Large intestine (tissue), 3 donors: ENCODE data around the gene FAM221A. TPM values are rescaled to one million over a fixed set of nuclear protein-coding genes. Genes with fewer than 3 reads are reported as not detected.
A peak's percentile ranks its signal among the peaks of the same experiment; 100 is the strongest.
"Not testable (repeated sequence)": the region's sequence is repeated elsewhere in the genome, so short reads cannot be mapped to it uniquely, and the experiment has no call there.

Experiments
- DNase-seq, 2 donors: peaks; one replicate each; pipeline versions ENCODE4 v3.0.0 to v3.0.0-alpha.2; 2013
- H3K27ac ChIP-seq: one replicate; pipeline ENCODE4 v1.5.1; 2013; ENCODE audit warnings: low read length
- H3K27me3 ChIP-seq: 2 replicates; pipeline ENCODE4 v1.6.1; 2013; ENCODE audit warnings: low read length; ENCODE audit not compliant: control insufficient read depth, insufficient read depth
- H3K36me3 ChIP-seq: 2 replicates; pipeline ENCODE4 v1.6.1; 2013; ENCODE audit warnings: low read length; ENCODE audit not compliant: control insufficient read depth, insufficient read depth
- H3K4me1 ChIP-seq: one replicate; pipeline ENCODE4 v1.6.1; 2013; ENCODE audit warnings: low read length; ENCODE audit not compliant: control insufficient read depth, insufficient read depth
- H3K4me3 ChIP-seq: one replicate; pipeline ENCODE4 v1.5.1; 2013; ENCODE audit warnings: low read length
- H3K9me3 ChIP-seq: one replicate; pipeline ENCODE4 v1.6.1; 2013; ENCODE audit warnings: mild to moderate bottlenecking, low read depth, low read length, moderate library complexity; ENCODE audit not compliant: control insufficient read depth
- WGBS: methylation state at CpG from one replicate; pipeline ENCODE4 v1.1.5; 2013; ENCODE audit warnings: low lambda C conversion rate; ENCODE audit not compliant: insufficient coverage; 5-methylcytosine and 5-hydroxymethylcytosine counted together
- polyA plus RNA-seq: library from polyadenylated mRNA; unstranded; fragments of 120-200 nt; gene quantifications from one replicate; pipeline ENCODE4 v1.2.1, GENCODE V29; 2013

Gene FAM221A
- polyA plus RNA-seq, 1 donor, result 12.5 TPM

DNA sequence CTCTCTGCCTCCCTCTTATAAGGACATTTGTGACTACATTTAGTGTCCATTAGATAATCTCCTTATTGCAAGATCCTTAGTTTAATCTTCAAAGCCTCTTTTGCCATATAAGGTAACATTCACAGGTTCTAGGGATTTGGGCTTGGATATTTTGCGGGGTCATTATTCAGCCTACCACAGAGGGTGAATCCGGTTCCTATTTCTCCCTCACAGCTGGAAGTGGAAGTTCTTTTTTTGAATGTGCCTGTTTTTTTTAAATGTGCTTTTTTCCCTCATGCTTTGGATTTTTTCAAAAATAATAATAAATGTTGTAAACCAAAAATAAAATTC, 17.1 kb upstream of the FAM221A start:
- Histone ChIP-seq H3K27me3 (no peaks in the 10 kb centered on the region), H3K27ac (no peak overlapping the region), H3K9me3 (peaks cover 6% of the 10 kb centered on the region), H3K36me3 (no peaks in the 10 kb centered on the region), H3K4me1 (no peaks in the 10 kb centered on the region), H3K4me3 (no peak overlapping the region)
- no peak for DNase-seq
- WGBS, result 100% methylated on average over 1 of the region's 2 CpGs

DNA sequence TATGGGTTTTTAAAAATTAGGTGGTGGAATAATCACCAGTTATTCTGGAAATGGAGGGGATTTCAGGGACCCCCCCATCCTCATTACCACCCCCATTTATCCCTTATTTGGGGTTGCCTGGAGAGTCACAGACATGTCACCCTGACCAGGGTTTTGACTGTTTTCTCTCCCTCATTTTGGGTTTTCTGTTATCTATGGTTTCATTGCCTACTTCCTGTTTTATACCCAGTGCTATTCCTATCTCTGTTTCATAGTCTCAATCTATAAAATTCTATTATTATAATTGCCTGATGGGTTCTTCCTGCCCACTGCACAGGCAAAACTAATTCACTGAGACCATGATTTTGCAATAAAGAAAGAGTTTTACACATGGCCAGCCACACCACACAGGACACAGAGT, 15.9 kb upstream of the FAM221A start:
- DNase-seq, result no peak
- Histone ChIP-seq H3K36me3 (no peaks in the 10 kb centered on the region), H3K27me3 (no peaks in the 10 kb centered on the region), H3K27ac (no peak overlapping the region), H3K4me1 (no peaks in the 10 kb centered on the region), H3K9me3 (no peaks in the 10 kb centered on the region), H3K4me3 (no peak overlapping the region)

DNA sequence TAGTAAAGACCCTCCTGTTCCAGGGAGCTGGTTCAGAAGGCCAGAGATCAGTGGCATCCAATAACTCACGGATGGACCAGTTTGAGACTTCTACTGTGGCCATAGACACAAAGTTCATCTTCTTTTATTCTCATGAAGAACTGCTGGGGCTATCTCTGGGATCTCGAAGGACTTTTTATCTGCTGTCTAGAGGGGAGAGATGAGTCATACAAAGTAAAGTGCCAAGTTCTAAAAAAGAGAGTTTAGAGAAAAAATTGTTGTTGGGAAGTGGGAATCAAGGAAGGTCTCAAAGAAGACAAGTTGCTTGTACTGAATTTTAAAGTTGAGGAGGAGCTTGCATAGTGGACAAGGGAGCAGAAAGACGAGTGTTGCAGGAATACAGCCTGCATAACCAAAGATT, 8.0 kb upstream of the FAM221A start:
- Histone ChIP-seq H3K9me3 (no peaks in the 10 kb centered on the region), H3K36me3 (no peaks in the 10 kb centered on the region), H3K4me1 (no peaks in the 10 kb centered on the region), H3K27me3 (no peaks in the 10 kb centered on the region), H3K4me3 (no peak overlapping the region), H3K27ac (no peak overlapping the region)
- WGBS, result 38% methylated on average over 1 of the region's 3 CpGs
- no peak for DNase-seq

DNA sequence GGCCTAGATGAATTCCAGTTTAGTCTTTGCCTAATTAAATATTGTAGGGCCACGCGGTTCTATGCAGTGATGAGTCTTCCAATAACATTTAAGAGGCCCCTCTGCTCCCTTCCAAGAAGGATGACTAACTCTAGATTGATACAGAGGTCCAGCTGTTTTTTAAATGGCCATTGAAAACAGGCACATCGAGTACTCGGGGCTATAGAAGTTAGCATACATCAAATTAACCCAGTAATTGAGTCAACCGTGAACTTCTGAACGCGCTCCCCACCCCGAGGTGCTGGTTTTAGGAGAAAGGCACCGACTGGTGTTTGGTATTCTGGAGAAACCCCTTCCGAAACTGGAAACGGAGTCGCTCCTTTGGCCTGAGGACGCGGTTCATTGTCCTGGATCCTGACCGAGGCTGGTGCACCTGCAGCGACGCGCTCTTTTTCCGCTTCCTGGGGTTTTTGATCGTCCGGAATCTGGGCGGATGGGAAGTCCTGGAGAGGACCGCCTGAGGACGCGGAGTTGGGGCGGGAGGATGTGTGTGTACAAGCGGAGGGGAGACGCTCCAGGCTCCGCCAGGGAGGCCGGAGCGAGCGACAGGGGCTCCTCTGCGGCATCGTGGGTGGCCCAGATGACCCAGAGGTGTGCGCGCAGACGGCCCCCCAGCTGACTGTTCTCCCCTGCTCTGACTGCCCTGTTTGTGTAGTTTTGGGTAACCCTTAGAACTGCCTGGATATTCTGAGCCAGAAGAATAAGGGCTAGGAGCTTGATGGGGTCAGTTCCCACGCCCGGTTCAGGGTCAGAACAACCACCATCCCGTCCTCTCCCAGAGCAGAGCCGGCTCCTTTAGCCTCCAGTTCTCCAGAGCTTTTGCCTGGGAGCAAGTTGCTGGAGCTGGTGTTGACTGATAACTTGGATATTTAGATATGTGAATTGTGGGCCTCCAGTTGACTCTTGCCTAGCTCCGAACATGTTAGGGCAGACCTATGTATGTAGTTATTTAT, 711 bp downstream of the FAM221A start:
- no CpG with 5 or more reads among the region's 42 CpGs for WGBS
- Histone ChIP-seq H3K36me3 (peaks cover 3% of the 10 kb centered on the region), H3K27me3 (no peaks in the 10 kb centered on the region), H3K27ac (peak overlapping the region; percentile 87), H3K4me1 (peaks cover 5% of the 10 kb centered on the region), H3K4me3 (peak overlapping the region; percentile 78), H3K9me3 (no peaks in the 10 kb centered on the region)
- DNase-seq, result peak; percentile 71 to 90

DNA sequence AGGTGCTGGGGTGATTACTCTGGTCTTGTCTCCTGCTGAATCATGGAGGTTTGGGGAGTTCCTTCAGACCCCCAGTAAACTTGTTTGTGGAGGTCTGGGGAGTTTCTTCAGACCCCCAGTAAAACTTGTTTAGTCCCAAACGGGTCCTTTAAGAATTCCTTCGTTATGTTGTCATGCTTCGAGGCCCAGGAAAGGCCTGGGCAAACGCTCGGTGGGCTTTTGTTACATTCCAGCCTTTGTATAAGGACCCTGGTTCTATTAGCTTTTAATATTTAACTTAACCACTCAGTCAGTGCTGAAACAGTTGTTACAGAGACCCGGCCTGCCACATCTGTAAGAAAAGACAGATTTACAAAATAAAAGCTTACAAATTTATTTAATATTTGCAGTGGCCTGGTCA, 4.0 kb downstream of the FAM221A start:
- H3K27ac ChIP-seq, H3K27me3 ChIP-seq, H3K9me3 ChIP-seq, H3K4me3 ChIP-seq, DNase-seq, H3K36me3 ChIP-seq, H3K4me1 ChIP-seq: not testable (repeated sequence)
- WGBS, result no CpG with 5 or more reads among the region's 6 CpGs

DNA sequence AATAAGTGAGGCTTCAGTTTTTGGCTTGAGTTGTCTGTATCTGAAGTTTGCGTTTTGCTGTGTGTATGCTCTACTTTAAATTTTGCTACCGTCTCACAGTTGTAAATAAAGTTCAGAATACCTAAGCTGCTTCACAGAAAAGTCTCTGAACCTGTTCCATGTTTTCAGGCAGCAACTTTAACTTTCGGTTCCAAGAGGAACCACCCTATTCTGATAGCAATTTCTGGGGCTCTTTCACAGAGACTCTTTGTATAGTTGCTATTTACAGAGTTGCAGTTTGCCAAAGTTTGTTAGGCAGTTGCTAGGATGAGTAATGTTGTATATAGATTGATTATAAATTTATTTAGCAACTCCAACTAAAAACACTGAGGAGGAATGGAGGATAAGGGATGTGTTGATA, 5.7 kb downstream of the FAM221A start:
- peak overlapping the region; percentile 47 for H3K27ac ChIP-seq
- DNase-seq, result peak in 1 of 2 donors; percentile 58
- H3K36me3 ChIP-seq, result peaks cover 12% of the 10 kb centered on the region
- no CpG with 5 or more reads among the region's 3 CpGs for WGBS
- H3K9me3 ChIP-seq, result no peaks in the 10 kb centered on the region
- no peak overlapping the region for H3K4me3 ChIP-seq
- H3K4me1 ChIP-seq, result peaks cover 5% of the 10 kb centered on the region
- no peaks in the 10 kb centered on the region for H3K27me3 ChIP-seq

DNA sequence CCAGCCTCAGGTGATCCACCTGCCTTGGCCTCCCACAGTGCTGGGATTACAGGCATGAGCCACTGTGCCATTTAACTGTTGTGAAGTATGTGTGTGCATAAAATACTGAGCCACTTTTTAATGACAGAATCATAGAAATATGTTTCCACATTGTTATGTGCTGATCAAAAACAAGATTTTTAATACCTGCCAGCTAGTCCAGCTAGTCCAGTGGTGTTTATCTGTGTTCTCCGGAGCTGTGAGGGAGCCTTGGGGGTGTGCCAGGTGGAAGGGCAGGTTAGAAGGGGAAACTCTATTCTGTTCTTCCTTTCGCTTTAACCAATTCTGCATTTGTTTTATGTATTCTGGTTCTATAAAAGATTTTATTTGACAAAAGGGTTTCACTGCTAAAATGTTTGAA, 7.0 kb downstream of the FAM221A start:
- DNase-seq, result no peak
- Histone ChIP-seq H3K4me3 (no peak overlapping the region), H3K27me3 (no peaks in the 10 kb centered on the region), H3K27ac (no peak overlapping the region), H3K36me3 (peaks cover 19% of the 10 kb centered on the region), H3K4me1 (peaks cover 5% of the 10 kb centered on the region), H3K9me3 (no peaks in the 10 kb centered on the region)
- no CpG with 5 or more reads among the region's 2 CpGs for WGBS

DNA sequence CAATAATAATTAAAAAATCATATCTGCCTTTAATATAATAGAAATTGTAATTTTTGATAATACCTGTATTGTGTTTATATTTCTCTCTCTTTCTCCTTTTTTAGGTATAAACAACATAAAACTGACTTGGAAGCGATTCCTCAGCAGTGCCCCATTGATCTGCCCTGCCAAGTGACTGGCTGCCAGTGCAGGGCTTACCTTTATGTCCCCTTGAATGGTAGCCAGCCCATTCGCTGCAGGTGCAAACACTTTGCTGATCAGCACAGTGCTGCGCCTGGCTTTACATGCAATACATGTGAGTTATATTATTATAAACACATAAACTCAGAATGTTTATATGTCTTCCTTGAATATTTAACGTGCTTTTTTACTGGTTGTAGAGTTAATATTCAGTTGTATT, 9.2 kb downstream of the FAM221A start:
- H3K27ac ChIP-seq, result no peak overlapping the region
- no peak overlapping the region for H3K4me3 ChIP-seq
- no CpG with 5 or more reads among the region's 4 CpGs for WGBS
- no peak for DNase-seq
- peaks cover 28% of the 10 kb centered on the region for H3K36me3 ChIP-seq
- H3K4me1 ChIP-seq, result peaks cover 3% of the 10 kb centered on the region
- H3K27me3 ChIP-seq, result no peaks in the 10 kb centered on the region
- peaks cover 6% of the 10 kb centered on the region for H3K9me3 ChIP-seq

DNA sequence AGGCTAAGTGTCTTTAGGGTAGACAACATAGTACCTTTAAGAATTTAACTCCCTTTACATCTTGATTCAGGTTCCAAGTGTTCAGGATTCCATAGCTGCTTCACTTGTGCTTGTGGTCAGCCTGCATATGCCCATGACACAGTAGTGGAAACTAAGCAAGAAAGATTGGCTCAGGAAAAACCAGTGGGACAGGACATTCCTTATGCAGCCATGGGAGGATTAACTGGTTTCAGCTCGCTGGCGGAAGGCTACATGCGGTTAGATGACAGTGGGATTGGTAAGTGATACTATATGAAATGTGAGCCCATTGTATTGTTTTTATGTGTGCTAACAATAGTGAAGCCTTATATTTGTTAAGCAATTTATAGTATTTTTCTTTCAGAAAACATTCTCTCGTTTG, 11.3 kb downstream of the FAM221A start:
- no peak for DNase-seq
- no peak overlapping the region for H3K27ac ChIP-seq
- no peaks in the 10 kb centered on the region for H3K4me1 ChIP-seq
- peaks cover 6% of the 10 kb centered on the region for H3K9me3 ChIP-seq
- peaks cover 25% of the 10 kb centered on the region for H3K36me3 ChIP-seq
- no peak overlapping the region for H3K4me3 ChIP-seq
- 100% methylated on average over 1 of the region's 4 CpGs for WGBS
- no peaks in the 10 kb centered on the region for H3K27me3 ChIP-seq

DNA sequence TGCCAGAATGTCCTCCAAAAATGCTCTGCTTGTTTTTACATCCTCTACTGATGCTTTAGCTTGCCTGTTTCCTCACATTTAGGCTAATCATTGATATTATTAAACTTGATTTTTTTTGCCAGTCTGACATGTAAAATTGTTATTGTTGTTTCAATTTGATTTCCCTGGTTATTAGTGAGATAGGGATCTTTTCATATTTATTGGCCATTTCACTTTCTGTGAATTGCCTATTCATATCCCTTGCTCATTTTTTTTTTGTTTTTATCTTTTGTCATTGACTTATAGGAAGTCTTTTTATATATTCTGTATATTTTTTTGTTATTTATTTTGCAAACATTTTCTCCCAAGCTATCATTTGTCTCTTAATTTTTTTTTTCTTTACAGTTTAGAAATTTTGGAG, 13.2 kb downstream of the FAM221A start:
- Histone ChIP-seq H3K4me1 (peaks cover 4% of the 10 kb centered on the region), H3K27me3 (no peaks in the 10 kb centered on the region), H3K27ac (no peak overlapping the region), H3K4me3 (no peak overlapping the region), H3K36me3 (peaks cover 22% of the 10 kb centered on the region), H3K9me3 (peaks cover 6% of the 10 kb centered on the region)
- no peak for DNase-seq

DNA sequence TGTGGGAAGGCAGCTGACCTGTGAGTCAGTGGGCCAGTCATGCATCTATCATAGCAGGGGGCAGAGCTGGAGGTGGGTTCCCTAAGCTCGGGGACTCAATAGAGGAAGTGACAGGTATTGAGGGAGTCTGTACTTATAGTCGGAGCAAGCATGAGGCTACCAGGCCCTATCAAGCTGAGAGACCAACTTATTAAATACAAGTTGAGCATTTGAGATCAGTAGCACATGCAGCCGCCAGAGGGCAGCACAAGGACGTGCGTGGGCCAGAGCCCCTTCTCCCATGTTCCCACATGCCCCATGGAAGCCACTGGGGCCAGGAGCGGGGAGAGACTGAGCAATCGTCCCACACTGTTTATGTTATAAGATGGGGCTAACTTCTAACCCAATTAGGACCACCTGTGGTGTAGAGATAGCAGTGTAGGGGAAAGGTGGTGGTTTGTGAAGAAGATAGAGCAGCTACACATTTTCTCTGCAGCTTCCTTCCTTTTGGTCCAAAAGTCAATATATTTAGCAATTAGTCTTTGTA, 17.0 kb downstream of the FAM221A start:
- Histone ChIP-seq H3K4me3 (no peak overlapping the region), H3K36me3 (peaks cover 9% of the 10 kb centered on the region), H3K4me1 (peaks cover 4% of the 10 kb centered on the region), H3K27me3 (no peaks in the 10 kb centered on the region), H3K9me3 (peaks cover 6% of the 10 kb centered on the region), H3K27ac (no peak overlapping the region)
- peak; percentile 70 to 71 for DNase-seq
- WGBS, result no CpG with 5 or more reads among the region's 7 CpGs
